GM12875 (cell line): Measurements from ENCODE around the gene BRD1.

Experiments used
- H3K4me3 ChIP-seq: one replicate; pipeline ENCODE4 v1.5.1; 2011; ENCODE audit warnings: low read depth, low read length, control low read depth
- TF ChIP-seq, protein P1 (sequence below): IDR thresholded peaks from 2 replicates; pipeline ENCODE4 v1.5.1; 2011; ENCODE audit warnings: low read depth, mild to moderate bottlenecking, control low read depth, inconsistent platforms, low read length, moderate library complexity, borderline replicate concordance; ENCODE audit not compliant: insufficient read depth

Gene BRD1

DNA sequence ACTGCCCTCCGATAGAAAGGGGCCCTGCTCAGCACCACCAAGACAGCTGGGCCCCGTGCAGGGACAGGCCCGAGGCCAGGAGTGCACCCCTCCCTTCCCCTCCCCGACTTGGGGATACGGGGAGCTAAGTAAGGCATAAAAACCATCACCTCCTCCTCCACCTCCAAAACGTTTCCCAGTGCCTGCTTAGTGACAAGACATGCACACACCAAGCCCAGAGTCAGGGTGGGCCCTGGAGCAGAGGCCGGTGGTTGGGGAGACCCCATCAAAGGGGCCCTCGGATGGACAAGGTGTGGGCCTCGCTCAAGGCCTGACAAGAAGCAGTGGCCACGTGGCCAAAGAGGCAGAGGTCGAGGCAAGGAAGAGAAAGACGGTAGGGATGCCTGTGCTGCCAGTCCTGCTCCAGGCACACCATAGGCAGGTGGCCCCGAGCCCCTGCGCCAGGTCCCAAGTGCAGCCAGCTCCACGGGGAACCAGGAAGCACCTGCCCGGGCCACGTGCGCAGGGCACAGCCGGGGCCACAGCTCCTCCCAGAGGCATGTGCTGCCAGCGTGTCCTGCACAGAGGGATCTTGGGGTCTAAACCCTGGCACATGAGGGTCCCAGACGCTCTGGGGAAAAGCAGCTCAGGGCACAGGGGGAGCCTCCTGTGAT lies 53.0 kb downstream of the BRD1 start:
- H3K4me3 ChIP-seq, result no peak overlapping the region
- TF ChIP-seq, protein P1, sequence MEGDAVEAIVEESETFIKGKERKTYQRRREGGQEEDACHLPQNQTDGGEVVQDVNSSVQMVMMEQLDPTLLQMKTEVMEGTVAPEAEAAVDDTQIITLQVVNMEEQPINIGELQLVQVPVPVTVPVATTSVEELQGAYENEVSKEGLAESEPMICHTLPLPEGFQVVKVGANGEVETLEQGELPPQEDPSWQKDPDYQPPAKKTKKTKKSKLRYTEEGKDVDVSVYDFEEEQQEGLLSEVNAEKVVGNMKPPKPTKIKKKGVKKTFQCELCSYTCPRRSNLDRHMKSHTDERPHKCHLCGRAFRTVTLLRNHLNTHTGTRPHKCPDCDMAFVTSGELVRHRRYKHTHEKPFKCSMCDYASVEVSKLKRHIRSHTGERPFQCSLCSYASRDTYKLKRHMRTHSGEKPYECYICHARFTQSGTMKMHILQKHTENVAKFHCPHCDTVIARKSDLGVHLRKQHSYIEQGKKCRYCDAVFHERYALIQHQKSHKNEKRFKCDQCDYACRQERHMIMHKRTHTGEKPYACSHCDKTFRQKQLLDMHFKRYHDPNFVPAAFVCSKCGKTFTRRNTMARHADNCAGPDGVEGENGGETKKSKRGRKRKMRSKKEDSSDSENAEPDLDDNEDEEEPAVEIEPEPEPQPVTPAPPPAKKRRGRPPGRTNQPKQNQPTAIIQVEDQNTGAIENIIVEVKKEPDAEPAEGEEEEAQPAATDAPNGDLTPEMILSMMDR, result no peak

DNA sequence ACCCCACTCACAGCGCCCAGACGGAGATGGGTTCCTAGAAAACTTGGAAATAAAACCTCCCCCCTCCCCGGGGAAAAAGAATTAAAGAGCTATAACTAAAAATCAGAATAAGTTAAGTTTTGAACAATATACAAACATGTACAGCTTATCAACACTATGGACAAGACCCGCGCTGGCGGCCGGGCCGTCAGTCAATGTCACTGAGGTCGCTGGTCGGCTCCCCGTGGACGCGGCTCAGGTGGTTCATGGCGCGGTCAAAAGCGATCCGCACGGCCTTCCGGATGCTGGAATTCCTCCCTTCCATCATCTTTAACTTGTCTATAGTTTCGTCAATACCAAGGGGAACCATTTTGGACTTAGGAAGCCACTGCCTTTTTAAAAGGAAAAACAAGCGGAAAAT lies 53.6 kb downstream of the BRD1 start:
- TF ChIP-seq, protein P1, result no peak
- no peak overlapping the region for H3K4me3 ChIP-seq

DNA sequence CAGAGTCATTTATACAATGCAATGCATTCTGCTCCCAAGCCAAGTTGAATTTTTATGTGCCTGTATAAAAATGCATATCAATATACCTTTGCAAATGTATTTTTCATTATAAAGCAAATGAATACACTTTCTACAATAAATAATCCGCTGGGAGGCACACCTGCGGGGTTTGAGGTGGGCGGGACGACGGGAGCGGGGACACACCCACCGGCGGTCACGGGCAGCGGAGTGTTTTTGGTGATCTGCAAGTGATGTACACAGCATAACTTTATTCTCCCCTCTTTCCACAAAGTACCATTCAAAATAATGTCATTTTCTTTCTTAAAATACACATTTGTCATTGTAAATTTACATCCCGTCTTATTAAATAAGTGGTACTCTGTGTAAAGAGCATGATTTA lies 54.1 kb downstream of the BRD1 start:
- TF ChIP-seq, protein P1, result no peak
- no peak overlapping the region for H3K4me3 ChIP-seq

DNA sequence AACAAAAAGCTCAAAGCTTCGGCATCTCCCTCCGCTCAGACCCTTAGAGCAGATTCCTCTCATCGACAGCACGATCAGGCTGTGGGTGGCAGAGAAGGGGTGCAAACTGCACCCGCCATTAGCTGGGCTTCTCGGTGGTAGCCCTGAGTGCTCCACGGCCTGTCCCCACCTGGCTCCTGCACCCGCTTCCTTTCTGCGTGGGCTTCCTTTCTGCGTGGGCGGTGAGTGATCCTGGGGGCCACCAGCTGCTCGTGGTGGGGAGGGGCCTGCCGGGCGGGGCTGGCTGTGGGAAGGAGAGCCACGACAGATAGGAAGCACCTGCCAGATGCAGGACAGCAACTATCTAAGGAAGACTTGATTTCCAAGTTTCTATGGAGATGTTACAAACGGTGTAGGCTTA lies 55.0 kb downstream of the BRD1 start:
- TF ChIP-seq, protein P1, result no peak
- no peak overlapping the region for H3K4me3 ChIP-seq

DNA sequence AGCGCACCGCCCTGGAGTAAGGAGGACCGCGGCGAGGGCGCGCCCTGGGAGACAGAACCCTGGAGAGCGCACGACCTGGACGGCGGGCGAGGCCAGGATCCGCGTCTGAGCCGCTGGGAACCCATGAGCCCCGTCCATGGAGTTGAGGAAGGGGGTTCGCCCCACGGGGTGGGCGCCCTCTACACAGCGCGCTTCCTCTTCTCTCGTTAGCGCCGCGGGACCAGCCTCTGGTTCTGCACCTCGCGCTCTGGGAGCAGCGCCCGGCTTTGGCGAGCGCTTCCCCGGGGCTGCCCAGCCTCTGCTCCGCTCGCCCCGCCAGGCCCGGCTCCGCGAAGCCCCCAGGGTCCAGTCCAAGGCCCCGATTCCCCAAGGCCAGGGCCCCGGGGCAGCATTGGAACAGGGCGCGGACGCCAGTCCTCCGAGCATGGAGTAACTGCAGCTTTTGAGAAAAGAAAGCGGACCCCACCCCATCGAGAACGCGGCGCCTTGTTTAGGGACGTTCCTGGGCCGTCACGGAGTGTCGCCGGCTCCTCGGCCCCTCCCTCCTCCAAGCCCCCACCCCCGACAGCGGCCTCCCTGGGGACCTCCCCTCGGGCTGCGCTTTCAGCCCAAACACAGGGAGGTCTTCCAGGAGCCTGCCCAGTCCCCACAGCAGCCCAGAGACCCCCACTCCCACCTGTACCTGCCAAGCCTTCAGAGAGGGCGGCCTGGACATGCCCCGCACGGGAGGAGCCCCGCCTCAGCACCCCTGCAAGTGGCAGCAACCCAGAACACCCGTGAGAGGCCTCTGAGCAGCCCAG lies 56.2 kb downstream of the BRD1 start:
- no peak overlapping the region for H3K4me3 ChIP-seq
- TF ChIP-seq, protein P1, result no peak

DNA sequence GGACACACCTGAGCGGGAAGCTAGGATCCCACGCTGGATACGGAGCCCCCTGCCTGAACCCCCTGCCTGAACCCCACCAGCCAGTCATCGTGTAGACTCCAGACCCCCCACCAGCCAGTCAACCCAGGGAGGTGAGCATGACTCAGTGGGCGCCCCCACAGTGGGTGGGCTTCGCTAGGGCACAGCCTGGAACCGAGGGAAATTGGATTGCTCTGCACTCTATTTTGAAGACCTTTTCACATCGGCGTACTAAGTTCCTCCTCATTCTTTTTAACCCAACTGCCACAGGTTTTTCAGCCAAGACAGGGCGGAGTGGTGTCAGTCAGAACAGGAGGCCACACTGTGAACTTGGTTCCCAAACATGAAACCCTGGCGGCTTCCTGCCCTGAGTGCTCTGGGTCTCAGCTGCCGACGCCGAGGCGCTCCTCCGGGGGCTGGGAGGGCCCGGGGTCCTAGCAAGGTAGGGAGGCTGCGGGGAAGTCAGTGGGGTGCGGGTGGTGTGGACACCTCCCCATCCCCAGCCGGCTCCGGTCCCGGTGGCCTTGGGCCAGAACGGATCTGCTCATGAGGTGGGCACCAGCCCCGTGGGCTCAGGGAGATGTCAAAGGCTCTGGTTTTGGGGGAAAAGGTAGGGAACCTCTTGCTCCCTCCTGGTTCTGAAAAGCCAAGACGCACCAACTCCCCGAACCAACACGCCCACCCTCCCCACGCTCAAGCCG lies 57.0 kb downstream of the BRD1 start:
- no peak overlapping the region for H3K4me3 ChIP-seq
- TF ChIP-seq, protein P1, result no peak
